ENCODE data around the gene KLRB1. TPM values are rescaled to one million over a fixed set of nuclear protein-coding genes. Genes with fewer than 3 reads are reported as not detected.

KLRB1 gene
- polyA plus RNA-seq, 1 of the 3 experiments (the other 2 are of a cell fraction) = not detected

DNA sequence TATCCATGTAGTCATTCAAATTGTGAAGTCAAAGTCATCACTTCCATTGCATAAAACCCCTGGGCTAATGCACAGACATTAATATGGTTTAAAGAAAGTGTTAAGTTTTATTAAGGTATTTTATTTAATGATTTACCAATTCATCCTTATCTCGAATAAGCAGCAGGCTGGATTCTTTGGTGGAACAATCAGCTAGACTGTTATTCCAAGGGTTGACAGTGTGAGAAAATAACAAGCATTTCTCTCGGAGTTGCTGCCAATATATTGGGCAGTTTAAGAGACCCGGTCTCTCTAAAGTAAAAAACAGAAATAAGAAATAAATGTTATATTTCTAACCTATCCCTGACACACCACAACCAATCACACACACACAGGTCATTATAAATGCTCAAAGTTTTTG, 9.4 kb downstream of the KLRB1 start:
- Histone ChIP-seq H3K79me2 (ENCODE audit: insufficient read depth) (no peaks in the 10 kb centered on the region), H3K27me3 (ENCODE audit: insufficient read depth) (no peaks in the 10 kb centered on the region), H4K20me1 (ENCODE audit: insufficient read depth) (no peaks in the 10 kb centered on the region), H3K4me3 (ENCODE audit: low read depth in 2 of 2, low read length in 1 of 2) (no peak overlapping the region), H3K4me1 (ENCODE audit: control insufficient read depth in 1 of 2, insufficient read depth in 2 of 2, low read depth in 1 of 2, low read length in 1 of 2) (no peaks in the 10 kb centered on the region), H3K27ac (ENCODE audit: low read depth in 2 of 2, low read length in 1 of 2) (no peak overlapping the region), H3F3A (replicated peaks; ENCODE audit: insufficient read depth) (no peaks in the 10 kb centered on the region), H3K9me2 (no peaks in the 10 kb centered on the region), H3K9ac (no peak overlapping the region), H3K4me2 (no peak overlapping the region), H3K36me3 (replicated peaks in 1 of 2; ENCODE audit: control insufficient read depth in 1 of 2, insufficient read depth in 2 of 2, low read length in 1 of 2) (no peaks in the 10 kb centered on the region), H3K9me3 (no peaks in the 10 kb centered on the region), H2AFZ (ENCODE audit: low read depth) (no peak overlapping the region)
- 25% methylated on average over 3 of the region's 3 CpGs for WGBS (ENCODE audit: low lambda C conversion rate)
- DNase-seq = no peak
- POLR2A ChIA-PET = no interaction called here
- CTCF ChIA-PET = interaction anchor here (1.4 kb wide), 1 partner anchor 110 kb away, joined by 5 read pairs; no protein-coding TSS in a partner anchor
- TF ChIP-seq, protein P1, sequence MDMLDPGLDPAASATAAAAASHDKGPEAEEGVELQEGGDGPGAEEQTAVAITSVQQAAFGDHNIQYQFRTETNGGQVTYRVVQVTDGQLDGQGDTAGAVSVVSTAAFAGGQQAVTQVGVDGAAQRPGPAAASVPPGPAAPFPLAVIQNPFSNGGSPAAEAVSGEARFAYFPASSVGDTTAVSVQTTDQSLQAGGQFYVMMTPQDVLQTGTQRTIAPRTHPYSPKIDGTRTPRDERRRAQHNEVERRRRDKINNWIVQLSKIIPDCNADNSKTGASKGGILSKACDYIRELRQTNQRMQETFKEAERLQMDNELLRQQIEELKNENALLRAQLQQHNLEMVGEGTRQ (IDR thresholded peaks at IDR 0.05; ENCODE audit: borderline replicate concordance, low read depth, low read length) = no peak
- TF ChIP-seq FOXM1 (IDR thresholded peaks at IDR 0.05; ENCODE audit: low read depth) = no peak
- TF ChIP-seq, protein P2, sequence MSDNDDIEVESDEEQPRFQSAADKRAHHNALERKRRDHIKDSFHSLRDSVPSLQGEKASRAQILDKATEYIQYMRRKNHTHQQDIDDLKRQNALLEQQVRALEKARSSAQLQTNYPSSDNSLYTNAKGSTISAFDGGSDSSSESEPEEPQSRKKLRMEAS (IDR thresholded peaks at IDR 0.05; ENCODE audit: low read depth) = no peak
- no peak for TF ChIP-seq REST (IDR thresholded peaks at IDR 0.05; ENCODE audit: low read depth, low read length)
- TF ChIP-seq CHD2 (IDR thresholded peaks at IDR 0.05; ENCODE audit: low read length, partially characterized antibody) = no peak
- TF ChIP-seq JUND (IDR thresholded peaks at IDR 0.05) = no peak
- TF ChIP-seq MXI1 (IDR thresholded peaks at IDR 0.05; ENCODE audit: low read depth, low read length) = no peak
- no peak for TF ChIP-seq YY1 (IDR thresholded peaks at IDR 0.05; ENCODE audit: low read depth)

DNA sequence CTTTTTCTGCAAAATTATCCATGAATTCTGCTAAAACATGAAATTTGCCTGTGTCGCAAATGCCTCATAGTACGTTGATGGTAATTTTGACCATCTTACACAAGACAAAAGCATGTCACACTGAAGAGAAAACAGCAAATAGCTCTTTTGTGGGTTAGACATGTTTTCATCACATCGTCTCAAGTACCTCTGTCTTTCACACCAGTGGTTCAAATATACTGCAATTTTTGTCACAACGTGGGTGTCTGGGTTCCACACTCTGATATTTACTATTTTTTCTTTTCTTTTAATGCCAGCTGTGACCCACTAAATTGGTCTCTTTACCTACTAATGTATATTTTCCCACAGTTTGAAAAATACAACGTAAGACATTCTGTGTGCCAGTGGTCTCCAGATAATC, 10.4 kb downstream of the KLRB1 start:
- Histone ChIP-seq H4K20me1 (ENCODE audit: insufficient read depth) (no peaks in the 10 kb centered on the region), H3K36me3 (replicated peaks in 1 of 2; ENCODE audit: control insufficient read depth in 1 of 2, insufficient read depth in 2 of 2, low read length in 1 of 2) (no peaks in the 10 kb centered on the region), H3F3A (replicated peaks; ENCODE audit: insufficient read depth) (no peaks in the 10 kb centered on the region), H3K4me1 (ENCODE audit: control insufficient read depth in 1 of 2, insufficient read depth in 2 of 2, low read depth in 1 of 2, low read length in 1 of 2) (no peaks in the 10 kb centered on the region), H3K9me2 (no peaks in the 10 kb centered on the region), H2AFZ (ENCODE audit: low read depth) (no peak overlapping the region), H3K9me3 (no peaks in the 10 kb centered on the region), H3K9ac (no peak overlapping the region), H3K4me3 (ENCODE audit: low read depth in 2 of 2, low read length in 1 of 2) (no peak overlapping the region), H3K27ac (ENCODE audit: low read depth in 2 of 2, low read length in 1 of 2) (no peak overlapping the region), H3K4me2 (no peak overlapping the region), H3K79me2 (ENCODE audit: insufficient read depth) (no peaks in the 10 kb centered on the region), H3K27me3 (ENCODE audit: insufficient read depth) (no peaks in the 10 kb centered on the region)
- CTCF ChIA-PET = interaction anchor here (0.6 to 1.4 kb wide), 3 partner anchors 8 to 266 kb away, joined by 3 to 5 read pairs (median 5); no protein-coding TSS in a partner anchor
- DNase-seq = no peak
- 52% methylated on average over 5 of the region's 5 CpGs for WGBS (ENCODE audit: low lambda C conversion rate)
- POLR2A ChIA-PET = no interaction called here
- TF ChIP-seq TAF1 (IDR thresholded peaks at IDR 0.05; ENCODE audit: borderline replicate concordance, low read depth, low read length) (no peak), FOXJ3 (CRISPR knock-in tag; IDR thresholded peaks at IDR 0.05) (no peak), FOXM1 (IDR thresholded peaks at IDR 0.05; ENCODE audit: low read depth) (no peak), USF1 (IDR thresholded peaks at IDR 0.05; ENCODE audit: borderline replicate concordance, low read depth) (no peak), RAD21 (IDR thresholded peaks at IDR 0.05; ENCODE audit: low read length) (no peak), FOSL2 (IDR thresholded peaks at IDR 0.05; ENCODE audit: borderline replicate concordance, low read depth) (no peak), RXRA (IDR thresholded peaks at IDR 0.05; ENCODE audit: borderline replicate concordance, low read depth) (no peak), EZH2phosphoT487 (IDR thresholded peaks at IDR 0.05; ENCODE audit: borderline replicate concordance, low read depth) (no peak), SIN3A (IDR thresholded peaks at IDR 0.05; ENCODE audit: borderline replicate concordance, low read depth, low read length) (no peak), MXI1 (IDR thresholded peaks at IDR 0.05; ENCODE audit: low read depth, low read length) (no peak), CHD2 (IDR thresholded peaks at IDR 0.05; ENCODE audit: low read length, partially characterized antibody) (no peak), JUND (IDR thresholded peaks at IDR 0.05) (no peak), TEAD4 (IDR thresholded peaks at IDR 0.05; ENCODE audit: borderline replicate concordance, insufficient read depth) (no peak), GATA2 (CRISPR knock-in tag; IDR thresholded peaks at IDR 0.05) (no peak), NRF1 (IDR thresholded peaks at IDR 0.05; ENCODE audit: low read depth, low read length) (no peak)
- TF ChIP-seq, protein P2 (IDR thresholded peaks at IDR 0.05; ENCODE audit: low read depth) = no peak
- TF ChIP-seq, protein P3, sequence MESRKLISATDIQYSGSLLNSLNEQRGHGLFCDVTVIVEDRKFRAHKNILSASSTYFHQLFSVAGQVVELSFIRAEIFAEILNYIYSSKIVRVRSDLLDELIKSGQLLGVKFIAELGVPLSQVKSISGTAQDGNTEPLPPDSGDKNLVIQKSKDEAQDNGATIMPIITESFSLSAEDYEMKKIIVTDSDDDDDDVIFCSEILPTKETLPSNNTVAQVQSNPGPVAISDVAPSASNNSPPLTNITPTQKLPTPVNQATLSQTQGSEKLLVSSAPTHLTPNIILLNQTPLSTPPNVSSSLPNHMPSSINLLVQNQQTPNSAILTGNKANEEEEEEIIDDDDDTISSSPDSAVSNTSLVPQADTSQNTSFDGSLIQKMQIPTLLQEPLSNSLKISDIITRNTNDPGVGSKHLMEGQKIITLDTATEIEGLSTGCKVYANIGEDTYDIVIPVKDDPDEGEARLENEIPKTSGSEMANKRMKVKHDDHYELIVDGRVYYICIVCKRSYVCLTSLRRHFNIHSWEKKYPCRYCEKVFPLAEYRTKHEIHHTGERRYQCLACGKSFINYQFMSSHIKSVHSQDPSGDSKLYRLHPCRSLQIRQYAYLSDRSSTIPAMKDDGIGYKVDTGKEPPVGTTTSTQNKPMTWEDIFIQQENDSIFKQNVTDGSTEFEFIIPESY (IDR thresholded peaks at IDR 0.05; ENCODE audit: borderline replicate concordance, low read depth) = no peak

Measured in SK-N-SH (cell line).